ENCODE results near the gene PFN3.

Gene PFN3

DNA sequence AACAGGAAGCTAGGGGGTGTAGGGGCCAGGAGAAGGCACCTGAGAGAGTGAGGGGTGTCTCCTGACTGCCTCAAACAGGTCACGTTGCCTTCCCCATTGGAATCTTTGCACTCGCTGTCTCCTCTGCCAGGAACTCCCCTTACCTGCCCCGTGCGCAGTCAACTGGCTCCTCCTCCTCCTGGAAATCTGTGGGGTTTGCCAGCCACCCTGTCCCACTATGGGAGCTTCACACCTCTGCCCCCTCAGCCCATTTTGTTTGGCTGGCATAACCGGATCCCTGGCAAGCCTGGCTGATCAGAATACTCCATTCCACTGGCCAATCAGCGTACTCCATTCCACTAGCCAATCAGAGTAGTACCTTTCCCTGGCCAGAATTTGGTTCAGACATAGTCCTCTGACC is 26.7 kb downstream of the PFN3 start:
- DNase-seq (ENCODE audit: low read depth, low spot score), result no peak

DNA sequence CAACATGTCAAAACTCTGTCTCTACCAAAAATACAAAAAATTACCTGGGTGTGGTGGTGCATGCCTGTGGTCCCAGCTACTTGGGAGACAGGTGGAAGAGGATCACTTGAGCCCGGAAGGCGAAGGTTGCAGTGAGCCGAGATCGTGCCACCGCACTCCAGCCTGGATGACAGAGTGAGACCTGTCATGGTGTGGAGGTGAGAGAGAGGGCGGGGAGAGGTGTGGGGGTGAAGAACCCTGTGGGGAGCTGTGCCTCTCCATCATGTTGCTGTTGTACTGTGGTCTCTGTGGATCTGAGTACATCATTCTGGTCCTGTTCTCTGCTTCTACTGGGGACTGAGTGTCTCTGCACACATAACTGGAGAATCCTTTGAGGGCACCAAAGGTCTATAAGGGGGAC is 27.6 kb downstream of the PFN3 start:
- DNase-seq (ENCODE audit: low read depth, low spot score), result no peak

DNA sequence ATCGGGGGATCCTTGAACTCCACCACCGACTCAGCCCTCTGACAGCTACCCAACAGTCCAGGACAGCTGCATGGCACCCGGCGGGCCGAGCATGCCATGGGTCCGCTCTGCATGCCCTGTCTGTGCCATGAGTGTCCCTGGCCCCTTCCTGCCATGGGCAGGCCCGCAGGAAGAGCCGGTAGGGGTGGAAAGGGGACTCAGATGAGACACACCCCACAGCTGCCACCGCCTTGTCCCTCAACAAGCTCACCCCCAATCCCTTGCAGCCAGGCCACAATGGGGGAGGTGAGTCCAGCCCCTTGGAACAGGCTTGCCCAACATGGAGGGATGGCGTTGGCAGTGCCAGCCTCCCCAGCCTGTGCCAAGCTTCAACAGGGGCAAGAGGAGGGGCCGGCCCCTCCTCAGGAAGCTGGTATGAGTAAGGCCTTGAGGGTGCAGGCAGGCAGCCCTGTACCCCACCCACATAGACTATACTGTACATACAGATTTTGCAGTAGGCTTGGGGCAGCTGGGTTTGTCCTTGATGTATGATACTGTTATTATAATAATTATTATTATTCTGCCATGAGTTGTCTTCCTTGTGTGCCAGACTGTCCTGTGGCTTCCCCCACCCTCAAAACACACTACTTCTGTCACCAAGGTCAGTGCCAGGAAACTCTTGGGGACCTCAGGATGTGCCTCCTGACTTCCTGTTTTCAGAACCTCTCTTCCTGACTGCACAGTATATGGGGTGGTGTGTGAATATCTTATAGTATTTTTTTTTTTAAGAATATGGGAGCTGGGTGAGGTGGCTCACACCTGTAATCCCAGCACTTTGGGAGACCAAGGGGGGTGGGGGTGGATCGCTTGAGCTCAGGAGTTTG is 28.2 kb downstream of the PFN3 start:
- no peak for DNase-seq (ENCODE audit: low read depth, low spot score)

DNA sequence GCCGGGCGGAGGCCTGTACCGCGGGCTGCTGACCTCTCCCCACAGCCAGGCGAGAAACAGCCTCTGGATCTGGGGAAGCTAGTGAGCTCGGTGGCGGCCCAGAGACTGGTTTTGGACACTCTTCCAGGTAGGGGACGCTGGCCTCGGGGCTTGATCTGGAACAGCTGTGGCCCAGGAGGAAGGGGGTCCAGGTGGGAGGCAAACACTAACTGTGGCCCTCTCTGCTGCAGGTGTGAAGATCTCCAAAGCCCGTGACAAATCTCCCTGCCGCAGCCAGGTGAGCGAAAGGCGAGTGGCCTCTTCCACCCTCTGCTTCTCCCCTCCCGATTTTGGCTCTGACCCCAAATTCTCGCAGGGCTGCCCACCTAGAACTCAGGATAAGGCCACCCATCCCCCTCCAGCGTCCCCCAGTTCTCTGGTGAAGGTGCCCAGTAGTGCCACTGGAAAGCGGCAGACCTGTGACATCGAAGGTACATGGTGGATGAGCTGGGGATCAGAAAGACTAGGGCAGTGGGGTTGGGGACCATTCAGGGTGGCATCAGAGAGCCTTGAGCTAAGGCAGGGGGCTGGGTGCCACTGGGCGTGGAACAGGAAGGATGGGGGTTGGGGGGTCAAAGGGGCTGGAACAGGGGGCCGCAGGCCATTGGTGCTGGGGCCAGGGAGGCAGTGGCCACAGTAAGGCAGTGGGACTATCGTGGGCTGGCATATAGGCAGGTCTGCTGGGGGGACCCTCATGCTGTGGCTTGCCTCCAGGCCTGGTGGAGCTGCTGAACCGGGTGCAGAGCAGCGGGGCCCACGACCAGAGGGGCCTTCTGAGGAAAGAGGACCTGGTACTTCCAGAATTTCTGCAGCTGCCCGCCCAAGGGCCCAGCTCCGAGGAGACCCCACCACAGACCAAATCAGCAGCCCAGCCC is 29.1 kb downstream of the PFN3 start:
- DNase-seq (ENCODE audit: low read depth, low spot score), result no peak

DNA sequence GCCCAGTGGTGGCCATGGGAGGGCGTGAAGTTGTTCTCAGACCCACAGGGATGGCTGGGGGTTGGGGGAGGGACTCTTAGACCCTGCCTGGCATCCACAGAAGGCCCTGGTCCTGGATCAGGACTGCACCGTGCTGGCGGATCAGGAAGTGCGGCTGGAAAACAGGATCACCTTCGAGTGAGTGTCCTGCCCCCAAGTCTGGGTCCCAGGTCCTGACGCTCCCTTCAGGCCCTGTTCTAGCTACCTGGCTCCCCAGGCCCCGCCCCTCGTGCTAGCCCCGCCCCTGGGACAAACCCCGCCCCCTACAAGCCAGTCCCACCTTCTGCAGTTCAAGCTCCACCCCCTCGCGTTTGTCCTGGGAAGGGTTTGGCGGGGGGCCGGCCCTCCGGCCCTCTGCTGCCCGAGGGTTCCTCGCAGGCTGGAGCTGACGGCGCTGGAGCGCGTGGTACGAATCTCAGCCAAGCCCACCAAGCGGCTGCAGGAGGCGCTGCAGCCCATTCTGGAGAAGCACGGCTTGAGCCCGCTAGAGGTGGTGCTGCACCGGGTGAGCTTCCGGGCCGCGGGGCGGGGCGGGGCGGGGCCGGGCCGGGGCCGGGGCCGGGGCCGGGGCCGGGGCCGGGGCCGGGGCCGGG is 29.9 kb downstream of the PFN3 start:
- DNase-seq (ENCODE audit: low read depth, low spot score), result peak; percentile 69

DNA sequence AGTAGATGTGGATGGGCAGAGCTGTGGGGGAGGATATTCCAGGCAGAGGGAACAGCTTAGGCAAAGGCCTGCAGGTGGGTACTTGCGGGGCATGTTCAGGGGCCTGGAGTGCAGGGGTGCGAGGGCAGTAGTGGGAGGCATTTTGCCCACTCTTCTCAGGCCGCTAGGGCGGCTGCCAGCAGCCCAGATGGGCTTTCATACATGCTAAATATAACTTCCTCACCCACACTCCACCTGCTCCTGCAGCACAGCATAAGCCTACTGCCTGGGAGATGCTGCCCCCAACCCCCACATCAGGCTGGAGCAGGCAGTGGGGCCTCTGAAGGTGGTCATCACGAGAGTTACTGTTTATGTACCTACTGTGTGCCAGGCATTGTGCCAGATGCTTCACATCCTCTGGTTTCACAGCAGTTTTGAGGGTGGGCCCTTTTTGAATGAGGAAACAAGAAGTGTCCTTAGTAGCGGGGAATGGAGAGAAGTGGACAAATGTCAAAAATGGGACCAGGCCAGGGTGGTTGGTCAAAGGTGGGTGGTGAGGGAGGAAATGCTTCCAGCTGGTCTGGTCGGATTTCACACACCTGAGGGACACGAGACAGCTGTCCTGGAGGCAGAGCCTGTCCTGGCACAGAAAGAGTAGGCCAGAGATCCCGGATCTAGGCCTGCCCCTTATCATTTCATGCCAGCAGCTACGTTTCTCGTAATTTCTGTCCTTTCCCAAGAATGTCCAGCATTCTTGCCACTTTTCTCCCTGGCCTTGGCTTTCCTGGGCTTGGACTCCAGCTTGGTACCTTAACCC is 30.6 kb downstream of the PFN3 start:
- no peak for DNase-seq (ENCODE audit: low read depth, low spot score)

DNA sequence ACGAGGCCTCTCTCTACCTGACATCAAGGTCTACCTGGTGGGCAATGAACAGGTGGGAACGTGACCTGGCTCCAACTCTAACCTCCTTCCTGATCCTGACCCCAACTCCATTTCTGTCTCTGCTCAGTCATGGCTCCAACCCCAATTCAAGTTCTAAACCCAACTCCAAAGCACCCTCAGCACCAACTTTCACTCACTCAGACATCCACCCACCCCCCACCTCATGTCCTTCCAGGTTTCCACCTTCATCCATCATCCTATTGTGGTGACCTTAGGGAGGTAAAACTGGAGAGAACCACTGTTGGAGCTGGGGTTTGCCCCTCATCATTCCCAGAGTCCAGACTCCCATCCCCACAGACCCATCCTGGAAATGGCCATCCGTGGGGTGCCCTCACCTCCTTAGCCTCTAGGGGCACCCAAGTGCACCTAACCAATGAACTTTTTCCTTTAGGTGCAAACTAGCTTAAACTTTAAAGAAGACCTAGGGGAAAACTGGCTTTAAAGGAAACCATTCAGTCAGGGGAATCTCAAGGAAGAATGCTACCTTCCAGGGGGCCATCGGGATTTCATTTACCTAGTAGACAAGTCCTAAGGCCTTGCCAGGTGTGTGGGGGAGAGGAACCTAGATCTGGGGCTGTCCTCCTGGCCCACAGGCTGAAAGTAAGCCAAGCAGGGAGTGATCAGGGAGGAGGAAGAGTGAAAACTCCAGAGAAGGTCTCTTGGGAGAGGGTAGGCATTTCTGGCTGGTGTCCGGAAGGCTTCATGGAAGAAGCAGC is 31.4 kb downstream of the PFN3 start:
- DNase-seq (ENCODE audit: low read depth, low spot score), result no peak

DNA sequence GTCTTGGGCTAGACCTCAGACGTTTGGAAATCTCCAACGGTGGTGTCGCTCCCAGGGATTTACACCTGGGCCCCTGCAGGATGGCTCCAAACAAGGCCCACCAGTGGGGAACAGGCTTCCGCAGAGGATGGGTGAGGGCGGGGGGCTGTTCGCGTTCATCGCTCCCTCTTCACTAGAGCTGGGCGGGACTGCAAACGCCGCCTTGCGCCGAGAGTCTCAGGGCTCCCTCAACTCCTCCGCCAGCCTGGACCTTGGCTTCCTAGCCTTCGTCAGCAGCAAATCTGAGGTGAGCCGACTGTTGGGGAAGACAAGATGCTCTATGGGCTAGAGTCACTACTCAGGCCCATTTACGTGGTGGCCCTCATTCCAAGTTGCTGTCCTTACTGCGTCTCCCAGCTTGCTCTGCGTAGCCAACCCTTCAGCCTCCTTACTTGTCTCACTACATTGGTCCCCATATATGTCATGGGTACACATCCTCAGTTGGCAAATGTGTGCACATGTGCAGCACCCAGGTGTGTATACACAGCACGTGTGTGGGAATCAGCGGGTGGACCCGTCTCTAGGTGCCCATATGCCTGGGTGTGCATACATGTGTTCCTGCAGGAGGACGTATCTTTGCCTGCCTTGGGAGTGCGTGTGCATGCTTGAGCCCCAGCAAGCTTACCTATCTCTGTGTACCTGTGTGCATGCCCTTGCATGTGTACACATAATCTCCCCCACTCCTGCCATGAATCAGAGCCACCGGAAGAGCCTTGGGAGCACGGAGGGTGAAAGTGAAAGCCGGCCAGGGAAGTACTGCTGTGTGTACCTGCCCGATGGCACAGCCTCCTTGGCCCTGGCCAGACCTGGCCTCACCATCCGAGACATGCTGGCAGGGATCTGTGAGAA is 32.2 kb downstream of the PFN3 start:
- no peak for DNase-seq (ENCODE audit: low read depth, low spot score)

DNA sequence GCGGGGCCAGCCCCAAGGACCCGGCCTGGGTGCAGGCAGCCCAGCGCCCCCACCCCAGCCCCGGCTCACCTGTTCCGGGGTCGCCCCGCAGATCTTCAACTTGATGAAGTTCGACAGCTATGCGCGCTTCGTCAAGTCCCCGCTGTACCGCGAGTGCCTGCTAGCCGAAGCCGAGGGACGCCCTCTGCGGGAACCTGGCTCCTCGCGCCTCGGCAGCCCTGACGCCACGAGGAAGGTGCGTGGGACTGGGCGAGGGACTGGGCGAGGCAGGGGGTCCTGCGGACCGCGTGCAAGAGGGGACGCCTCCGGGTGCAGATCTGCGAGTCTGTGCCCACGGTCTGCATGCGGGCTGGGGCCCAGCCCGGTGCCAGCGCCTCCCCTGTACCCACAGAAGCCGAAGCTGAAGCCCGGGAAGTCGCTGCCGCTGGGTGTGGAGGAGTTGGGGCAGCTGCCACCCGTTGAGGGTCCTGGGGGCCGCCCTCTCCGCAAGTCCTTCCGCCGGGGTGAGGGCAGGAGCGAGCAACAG is 33.1 kb downstream of the PFN3 start:
- no peak for DNase-seq (ENCODE audit: low read depth, low spot score)

DNA sequence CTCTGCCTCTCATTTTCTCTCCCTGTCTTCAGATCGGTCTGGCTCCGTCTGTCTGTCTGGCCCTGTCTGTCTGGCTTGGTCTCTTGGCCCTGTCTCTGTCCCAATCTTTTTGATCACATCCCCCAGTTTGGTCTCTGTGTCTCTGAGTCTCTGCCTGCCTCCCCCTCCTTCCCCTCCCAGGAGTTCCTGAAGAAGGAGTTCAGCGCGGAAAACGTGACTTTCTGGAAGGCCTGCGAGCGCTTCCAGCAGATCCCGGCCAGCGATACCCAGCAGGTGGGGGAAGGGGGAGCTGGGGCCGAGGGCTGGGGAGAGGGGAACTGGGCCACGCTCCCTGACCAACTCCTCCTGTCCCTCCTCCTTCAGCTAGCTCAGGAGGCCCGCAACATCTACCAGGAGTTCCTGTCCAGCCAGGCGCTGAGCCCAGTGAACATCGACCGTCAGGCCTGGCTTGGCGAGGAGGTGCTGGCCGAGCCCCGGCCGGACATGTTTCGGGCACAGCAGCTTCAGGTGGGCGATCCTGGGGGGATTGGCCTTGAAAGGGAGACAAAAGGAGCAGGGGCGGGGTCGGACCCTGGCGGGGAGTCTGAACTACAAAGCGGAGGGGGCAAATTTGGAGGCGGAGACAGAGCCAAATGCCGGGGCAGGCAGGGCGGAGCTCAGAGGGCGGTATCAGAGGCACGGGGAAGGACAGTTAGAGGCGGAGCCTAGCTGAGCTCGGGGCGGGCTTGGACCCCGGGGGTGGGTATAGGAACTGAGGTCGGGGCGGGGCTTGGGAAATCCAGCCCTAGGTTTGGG is 33.7 kb downstream of the PFN3 start:
- peak; percentile 63 for DNase-seq (ENCODE audit: low read depth, low spot score)

DNA sequence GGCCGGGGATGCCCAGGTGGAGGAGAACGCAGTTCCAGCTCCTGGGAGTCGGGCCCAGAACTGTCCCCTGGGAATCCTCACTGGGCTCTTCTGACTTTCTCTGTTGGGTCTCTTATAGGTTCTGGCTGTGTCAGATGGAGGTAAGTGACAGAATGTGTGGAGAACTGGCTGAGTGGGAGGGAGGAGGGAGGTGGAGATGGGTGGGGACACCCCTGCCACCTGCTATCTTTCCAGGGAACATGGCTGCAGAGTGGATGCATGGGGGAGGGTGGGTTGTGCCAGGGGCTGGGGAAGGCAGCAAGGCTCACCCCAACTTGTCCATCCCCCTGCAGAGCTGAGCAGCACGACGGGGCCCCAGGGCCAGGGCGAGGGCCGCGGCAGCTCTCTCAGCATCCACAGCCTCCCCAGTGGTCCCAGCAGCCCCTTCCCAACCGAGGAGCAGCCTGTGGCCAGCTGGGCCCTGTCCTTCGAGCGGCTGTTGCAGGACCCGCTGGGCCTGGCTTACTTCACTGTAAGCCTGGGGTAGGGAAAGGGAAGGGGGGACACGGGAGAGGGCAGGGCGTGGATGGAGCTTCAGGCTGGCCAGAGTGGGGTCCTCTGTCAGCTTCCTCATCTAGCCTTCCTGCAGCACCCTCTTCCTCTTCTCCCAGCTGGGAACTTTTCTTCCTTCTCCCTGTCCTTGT is 34.5 kb downstream of the PFN3 start:
- no peak for DNase-seq (ENCODE audit: low read depth, low spot score)

DNA sequence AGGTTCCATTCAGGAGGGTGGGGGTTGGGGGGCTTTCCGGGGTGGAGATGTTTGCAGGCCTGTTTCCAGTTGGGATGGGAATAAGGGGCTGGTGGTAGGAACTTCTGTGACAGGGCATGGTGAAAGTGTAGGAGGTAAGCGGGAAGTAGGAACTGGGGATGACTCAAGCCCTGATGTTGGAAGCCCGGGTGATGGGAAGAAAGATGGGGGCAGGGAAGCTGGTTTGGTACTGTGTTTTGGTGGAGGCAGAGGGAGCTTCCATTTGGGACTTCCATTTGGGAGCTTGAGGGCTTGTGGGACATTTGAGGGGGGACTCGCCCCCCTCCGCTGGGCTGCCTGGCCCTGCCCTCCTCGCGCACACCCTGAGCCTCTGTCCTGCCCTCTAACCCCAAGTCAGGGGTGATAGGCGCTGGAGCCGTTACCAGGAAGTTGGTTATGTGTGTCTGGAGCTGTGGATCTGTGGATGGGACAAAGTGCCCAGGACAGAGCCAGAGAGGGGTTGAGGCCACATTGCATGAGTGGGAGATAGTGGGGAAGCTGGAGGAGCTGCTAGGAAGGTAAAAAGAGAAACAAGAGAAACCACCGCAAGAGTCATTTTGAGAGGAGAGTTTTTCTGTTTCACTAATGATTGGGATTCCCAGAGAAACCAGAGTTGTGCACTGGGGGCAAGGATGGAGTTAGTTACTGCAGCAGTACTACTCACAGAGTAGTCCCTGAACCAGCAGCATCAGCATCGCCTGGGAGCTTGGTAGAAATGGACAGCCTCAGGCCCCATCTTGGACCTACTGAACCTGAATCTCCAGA is 36.1 kb downstream of the PFN3 start:
- DNase-seq (ENCODE audit: low read depth, low spot score), result no peak

DNA sequence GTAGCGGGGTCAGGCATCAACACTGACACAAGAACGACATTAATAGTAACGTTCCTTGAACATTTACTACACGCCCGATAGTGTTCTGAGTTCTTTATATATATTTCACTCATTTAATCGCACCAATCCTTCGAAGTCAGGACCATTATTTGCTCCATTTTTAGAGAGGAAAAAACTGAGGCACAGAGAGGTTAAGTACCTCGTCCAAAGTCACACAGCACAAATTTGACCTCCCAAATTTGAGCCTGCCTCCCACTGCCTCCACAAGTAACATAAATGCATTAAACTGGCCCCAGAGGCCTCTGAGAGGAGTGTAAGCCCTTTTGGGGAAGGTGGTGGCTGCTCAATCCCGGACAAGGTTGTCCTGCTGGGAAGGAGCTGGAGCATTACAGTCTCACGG is 36.9 kb downstream of the PFN3 start:
- no peak for DNase-seq (ENCODE audit: low read depth, low spot score)

DNA sequence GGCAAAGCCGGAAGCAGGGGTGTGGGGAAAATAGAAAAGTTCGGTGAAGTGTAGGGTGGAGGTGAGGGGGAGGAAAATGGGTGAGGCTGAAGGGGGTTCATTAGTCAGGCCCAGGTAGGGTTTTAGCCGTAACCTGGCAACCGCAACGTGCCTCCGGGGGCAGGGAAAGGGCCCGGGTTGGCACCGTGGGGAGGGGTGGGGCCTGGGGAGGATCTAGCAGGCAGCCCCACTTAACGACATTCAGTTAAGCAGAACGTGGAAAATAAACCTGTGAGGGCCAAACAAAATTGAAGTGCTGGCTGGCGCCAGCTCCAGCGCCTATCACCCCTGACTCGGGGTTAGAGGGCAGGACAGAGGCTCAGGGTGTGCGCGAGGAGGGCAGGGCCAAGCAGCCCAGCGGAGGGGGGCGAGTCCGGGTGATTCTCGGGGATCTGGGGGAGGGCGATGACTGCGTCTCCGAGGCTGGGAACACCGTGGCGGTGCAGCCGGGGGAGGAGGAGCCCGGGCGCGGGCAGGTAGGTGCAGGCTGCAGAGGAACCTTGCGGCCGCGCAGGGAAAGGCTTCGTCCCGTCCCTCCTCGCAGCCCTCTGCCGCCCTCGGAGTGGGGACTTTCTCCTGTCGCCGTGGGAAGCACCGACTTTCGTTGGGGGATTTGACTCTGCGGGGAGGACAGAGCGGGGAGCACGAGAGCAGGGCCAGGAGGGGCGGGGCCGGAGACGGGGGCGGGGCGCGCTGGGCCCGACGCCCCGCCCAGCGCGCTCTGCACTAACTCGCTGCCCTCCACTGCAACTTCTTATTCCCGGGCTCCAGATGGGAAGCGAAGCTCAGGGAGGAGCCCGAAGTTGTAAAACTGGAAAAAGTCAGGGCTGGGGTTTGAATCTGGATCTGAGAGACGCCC is 37.6 kb downstream of the PFN3 start:
- no peak for DNase-seq (ENCODE audit: low read depth, low spot score)

DNA sequence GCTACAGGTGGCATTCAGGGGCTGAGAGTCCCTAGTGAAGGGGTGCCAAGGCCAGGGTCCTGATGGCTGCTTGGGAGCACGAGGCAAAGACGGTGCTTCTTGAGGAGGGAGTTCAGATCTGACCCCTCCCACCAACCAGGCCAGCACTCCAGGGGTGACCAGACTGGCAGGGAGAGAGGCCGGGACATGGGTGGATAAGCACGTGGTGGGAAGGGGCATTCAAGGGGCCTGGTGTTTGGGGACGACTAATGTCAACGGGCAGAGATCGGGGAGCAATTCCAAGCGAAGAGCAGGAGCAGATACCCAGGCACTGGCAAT is 38.2 kb downstream of the PFN3 start:
- DNase-seq (ENCODE audit: low read depth, low spot score), result no peak
